ENCODE measurements around the gene STAG1. TPM values are rescaled to one million over a fixed set of nuclear protein-coding genes. Genes with fewer than 3 reads are reported as not detected.
"Not testable (repeated sequence)": the region's sequence is repeated elsewhere in the genome, so short reads cannot be mapped to it uniquely, and the experiment has no call there.

STAG1 gene
- total RNA-seq, 1 donor from 2014 or later = 18.4 TPM

DNA sequence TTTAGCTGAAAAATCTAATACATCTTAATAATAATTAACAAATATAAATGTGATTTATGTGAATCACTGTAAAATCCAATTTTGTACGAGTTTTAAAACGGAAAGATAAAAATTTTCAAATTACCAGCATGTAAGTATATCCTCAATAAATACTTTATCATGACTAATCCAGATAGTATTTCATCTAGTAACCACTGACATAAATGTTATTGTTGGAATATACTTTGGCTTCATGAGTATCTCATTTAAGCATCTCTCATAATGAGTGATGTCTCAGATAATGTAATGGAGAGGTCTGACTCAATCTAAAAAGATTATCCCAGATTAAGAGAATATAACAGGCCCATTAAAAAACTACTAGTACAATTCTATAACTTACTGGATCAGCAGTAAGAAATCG, 216.3 kb downstream of the STAG1 start:
- Histone ChIP-seq H3K27me3 (ENCODE audit: low read depth) (no peaks in the 10 kb centered on the region), H3K4me1 (no peaks in the 10 kb centered on the region), H3K36me3 (peaks cover 14% of the 10 kb centered on the region), H3K27ac (replicated peaks) (no peak overlapping the region), H3K4me3 (no peak overlapping the region), H3K9me3 (replicated peaks) (peaks cover 21% of the 10 kb centered on the region)
- no peak for DNase-seq
- TF ChIP-seq, protein P1, sequence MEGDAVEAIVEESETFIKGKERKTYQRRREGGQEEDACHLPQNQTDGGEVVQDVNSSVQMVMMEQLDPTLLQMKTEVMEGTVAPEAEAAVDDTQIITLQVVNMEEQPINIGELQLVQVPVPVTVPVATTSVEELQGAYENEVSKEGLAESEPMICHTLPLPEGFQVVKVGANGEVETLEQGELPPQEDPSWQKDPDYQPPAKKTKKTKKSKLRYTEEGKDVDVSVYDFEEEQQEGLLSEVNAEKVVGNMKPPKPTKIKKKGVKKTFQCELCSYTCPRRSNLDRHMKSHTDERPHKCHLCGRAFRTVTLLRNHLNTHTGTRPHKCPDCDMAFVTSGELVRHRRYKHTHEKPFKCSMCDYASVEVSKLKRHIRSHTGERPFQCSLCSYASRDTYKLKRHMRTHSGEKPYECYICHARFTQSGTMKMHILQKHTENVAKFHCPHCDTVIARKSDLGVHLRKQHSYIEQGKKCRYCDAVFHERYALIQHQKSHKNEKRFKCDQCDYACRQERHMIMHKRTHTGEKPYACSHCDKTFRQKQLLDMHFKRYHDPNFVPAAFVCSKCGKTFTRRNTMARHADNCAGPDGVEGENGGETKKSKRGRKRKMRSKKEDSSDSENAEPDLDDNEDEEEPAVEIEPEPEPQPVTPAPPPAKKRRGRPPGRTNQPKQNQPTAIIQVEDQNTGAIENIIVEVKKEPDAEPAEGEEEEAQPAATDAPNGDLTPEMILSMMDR (IDR thresholded peaks at IDR 0.05; ENCODE audit: borderline replicate concordance) = no peak
- intact Hi-C loops (cut with micrococcal nuclease) = no loop called here

DNA sequence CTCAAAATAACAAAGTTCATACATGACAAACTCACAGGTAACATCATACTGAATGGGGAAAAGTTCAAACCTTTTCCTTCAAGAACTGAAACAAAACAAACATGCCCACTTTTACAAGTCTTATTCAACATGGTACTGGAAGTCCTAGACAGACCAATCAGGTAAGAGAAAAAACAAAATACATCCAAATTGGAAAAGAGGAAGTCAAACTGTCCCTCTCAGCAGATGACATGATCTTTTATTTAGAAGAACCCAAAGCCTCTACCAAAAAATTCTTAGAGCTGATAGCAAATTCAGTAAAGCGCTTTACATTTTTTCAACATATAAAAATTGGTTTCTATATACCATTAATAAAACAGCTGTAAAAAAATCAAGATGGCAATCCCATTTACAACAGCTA, 219.4 kb downstream of the STAG1 start:
- H3K27ac ChIP-seq (replicated peaks) = no peak overlapping the region
- H3K4me1 ChIP-seq = no peaks in the 10 kb centered on the region
- peaks cover 27% of the 10 kb centered on the region for H3K9me3 ChIP-seq (replicated peaks)
- H3K4me3 ChIP-seq = no peak overlapping the region
- peaks cover 14% of the 10 kb centered on the region for H3K36me3 ChIP-seq
- intact Hi-C loops (cut with micrococcal nuclease) = no loop called here
- no peak for DNase-seq
- H3K27me3 ChIP-seq (ENCODE audit: low read depth) = no peaks in the 10 kb centered on the region
- TF ChIP-seq, protein P1 (IDR thresholded peaks at IDR 0.05; ENCODE audit: borderline replicate concordance) = no peak

DNA sequence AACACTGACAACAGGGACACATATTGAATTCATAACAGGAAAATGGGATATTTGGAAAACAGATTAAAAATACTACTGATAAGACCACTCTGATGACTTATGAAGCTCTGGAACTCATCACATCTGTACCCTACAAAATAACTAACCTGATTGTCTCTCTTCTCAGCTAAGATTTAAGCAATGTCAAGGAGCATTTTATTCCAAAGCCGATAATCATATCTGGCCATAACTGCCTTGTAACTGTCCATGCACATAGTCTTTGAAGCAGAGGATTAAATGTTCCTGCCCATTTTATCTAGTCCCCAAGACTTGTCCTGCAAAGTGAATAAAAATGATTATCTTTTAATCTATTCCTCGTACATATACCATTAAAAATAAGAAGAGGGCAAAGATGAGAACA, 234.1 kb downstream of the STAG1 start:
- no peak for DNase-seq
- Histone ChIP-seq H3K27me3 (ENCODE audit: low read depth) (no peaks in the 10 kb centered on the region), H3K4me3 (no peak overlapping the region), H3K36me3 (no peaks in the 10 kb centered on the region), H3K9me3 (replicated peaks) (no peaks in the 10 kb centered on the region), H3K27ac (replicated peaks) (no peak overlapping the region), H3K4me1 (no peaks in the 10 kb centered on the region)
- TF ChIP-seq, protein P1 (IDR thresholded peaks at IDR 0.05; ENCODE audit: borderline replicate concordance) = no peak
- intact Hi-C loops (cut with micrococcal nuclease) = no loop called here

DNA sequence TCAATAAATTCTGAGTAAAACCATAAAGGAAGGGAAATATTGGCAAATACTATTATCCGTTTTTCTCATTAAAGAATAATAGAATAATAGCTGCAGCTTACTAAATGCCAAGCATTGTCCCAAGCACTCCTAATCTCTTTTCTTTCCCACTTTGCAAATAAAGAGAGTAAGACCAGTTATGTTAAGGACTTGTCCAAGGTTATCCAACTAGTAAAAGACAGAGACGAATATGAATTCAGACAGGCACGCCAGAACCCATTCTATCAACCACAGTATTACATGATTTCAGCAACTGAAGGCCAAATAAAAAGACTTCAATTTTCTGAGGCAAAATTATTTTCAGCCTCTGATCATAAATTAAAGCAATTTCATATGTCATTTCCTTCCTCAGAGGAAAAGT, 235.5 kb downstream of the STAG1 start:
- Histone ChIP-seq H3K4me1 (no peaks in the 10 kb centered on the region), H3K36me3 (no peaks in the 10 kb centered on the region), H3K4me3 (no peak overlapping the region), H3K9me3 (replicated peaks) (no peaks in the 10 kb centered on the region), H3K27ac (replicated peaks) (no peak overlapping the region), H3K27me3 (ENCODE audit: low read depth) (no peaks in the 10 kb centered on the region)
- intact Hi-C loops (cut with micrococcal nuclease) = no loop called here
- no peak for DNase-seq
- TF ChIP-seq, protein P1 (IDR thresholded peaks at IDR 0.05; ENCODE audit: borderline replicate concordance) = no peak

DNA sequence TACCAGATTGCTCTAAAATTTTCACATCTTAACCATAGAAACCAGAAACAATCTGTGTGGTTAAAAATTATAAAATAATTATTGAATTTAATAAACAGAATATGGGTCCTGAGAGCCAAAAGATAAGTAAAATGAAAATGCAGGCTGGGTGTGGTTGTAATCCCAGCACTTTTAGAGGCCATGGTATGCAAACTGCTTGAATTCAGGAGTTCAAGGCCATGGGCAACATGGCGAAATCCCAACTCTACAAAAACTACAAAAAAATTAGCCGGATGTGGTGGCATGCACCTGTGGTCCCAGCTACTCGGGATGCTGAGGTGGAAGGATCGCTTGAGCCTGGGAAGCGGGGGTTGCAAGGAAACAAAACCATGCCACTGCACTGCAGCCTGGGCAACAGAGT, 236.1 kb downstream of the STAG1 start:
- Histone ChIP-seq H3K36me3 (no peaks in the 10 kb centered on the region), H3K27me3 (ENCODE audit: low read depth) (no peaks in the 10 kb centered on the region), H3K4me1 (no peaks in the 10 kb centered on the region), H3K4me3 (no peak overlapping the region), H3K9me3 (replicated peaks) (no peaks in the 10 kb centered on the region), H3K27ac (replicated peaks) (no peak overlapping the region)
- no peak for DNase-seq
- intact Hi-C loops (cut with micrococcal nuclease) = no loop called here
- TF ChIP-seq, protein P1 (IDR thresholded peaks at IDR 0.05; ENCODE audit: borderline replicate concordance) = no peak

DNA sequence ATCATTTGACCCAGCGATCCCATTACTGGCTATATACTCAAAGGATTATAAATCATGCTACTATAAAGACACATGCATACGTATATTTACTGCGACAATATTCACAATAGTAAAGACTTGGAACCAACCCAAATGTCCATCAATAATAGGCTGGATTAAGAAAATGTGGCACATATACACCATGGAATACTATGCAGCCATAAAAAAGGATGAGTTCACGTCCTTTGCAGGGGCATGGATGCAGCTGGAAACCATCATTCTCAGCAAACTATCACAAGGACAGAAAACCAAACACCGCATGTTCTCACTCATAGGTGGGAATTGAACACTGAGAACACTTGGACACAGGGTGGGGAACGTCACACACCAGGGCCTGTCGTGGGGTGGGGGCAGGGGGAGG, 237.6 kb downstream of the STAG1 start:
- DNase-seq; H3K36me3 ChIP-seq; H3K27me3 ChIP-seq (ENCODE audit: low read depth); intact Hi-C loops (cut with micrococcal nuclease); H3K9me3 ChIP-seq (replicated peaks); H3K27ac ChIP-seq (replicated peaks); H3K4me1 ChIP-seq; H3K4me3 ChIP-seq: not testable (repeated sequence)
